ENCODE data around the gene OR8I2. TPM values are rescaled to one million over a fixed set of nuclear protein-coding genes. Genes with fewer than 3 reads are reported as not detected.
"Not testable (repeated sequence)": the region's sequence is repeated elsewhere in the genome, so short reads cannot be mapped to it uniquely, and the experiment has no call there.

Gene OR8I2
- total RNA-seq, 3 donors from 2014 or later: not detected

DNA sequence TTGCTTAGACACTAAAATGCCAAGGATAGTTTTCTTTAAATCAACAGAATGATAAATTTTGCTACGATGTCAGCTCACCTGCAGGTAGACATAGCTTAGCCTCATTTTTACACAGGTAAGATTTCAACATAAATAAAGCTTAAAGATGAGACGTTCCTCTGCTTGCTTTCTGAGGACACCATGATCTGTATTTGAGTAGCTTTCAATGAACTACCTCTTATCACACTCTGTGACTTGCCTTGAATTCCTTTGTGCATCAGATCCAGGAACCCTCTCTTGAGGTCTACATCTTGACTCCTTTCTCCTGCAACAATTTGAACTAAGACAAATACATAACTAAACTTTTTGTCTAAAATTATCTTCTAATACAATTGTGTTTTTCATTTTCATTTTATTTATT is 26.1 kb upstream of the OR8I2 start:
- Histone ChIP-seq H3K4me1 (ENCODE audit: low read depth) (no peaks in the 10 kb centered on the region), H3K9me3 (no peaks in the 10 kb centered on the region), H3K4me3 (no peak overlapping the region), H3K36me3 (ENCODE audit: low read depth) (no peaks in the 10 kb centered on the region)
- DNase-seq (no peak), ATAC-seq (no peak)
- TF ChIP-seq CTCF (IDR thresholded peaks at IDR 0.05): no peak
- intact Hi-C loops (cut with DNase I, micrococcal nuclease): no loop called here

DNA sequence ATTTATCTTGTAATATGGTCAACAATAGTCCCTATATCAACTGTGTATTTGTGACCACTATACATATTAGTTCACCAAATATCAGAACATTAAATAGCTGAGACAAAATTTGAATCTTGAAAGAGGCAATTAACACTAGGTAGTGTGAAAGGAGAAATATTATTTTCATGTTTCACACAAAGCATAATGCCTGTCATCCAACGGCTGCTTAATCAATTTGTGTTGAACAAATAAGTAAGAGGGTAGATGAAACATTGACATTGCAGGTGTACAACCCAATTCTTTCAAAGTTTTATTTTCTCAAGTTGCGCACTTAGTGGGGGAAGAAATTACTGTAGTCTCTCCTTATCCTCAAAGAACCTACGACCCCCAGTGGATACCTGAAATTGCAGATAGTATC is 3.4 kb upstream of the OR8I2 start:
- Histone ChIP-seq H3K36me3 (ENCODE audit: low read depth) (no peaks in the 10 kb centered on the region), H3K4me1 (ENCODE audit: low read depth) (no peaks in the 10 kb centered on the region), H3K9me3 (no peaks in the 10 kb centered on the region), H3K4me3 (no peak overlapping the region)
- intact Hi-C loops (cut with DNase I, micrococcal nuclease): no loop called here
- DNase-seq: no peak
- TF ChIP-seq CTCF (IDR thresholded peaks at IDR 0.05): no peak
- ATAC-seq: no peak

GRCh38 chr11:56103210-56103737 is 10.2 kb downstream of the OR8I2 start, which contains the start of gene OR8H2:
TSS of gene OR8H2 (plus strand) at chr11:56103687. CDS start at chr11:56105043, 1,356 bp downstream.
- no peaks in the 10 kb centered on the region for H3K9me3 ChIP-seq
- no peaks in the 10 kb centered on the region for H3K36me3 ChIP-seq (ENCODE audit: low read depth)
- H3K4me3 ChIP-seq: no peak within 1 kb of the TSS
- ATAC-seq (no peak), DNase-seq (no peak)
- intact Hi-C loops (cut with DNase I, micrococcal nuclease): no loop called here
- H3K4me1 ChIP-seq (ENCODE audit: low read depth): no peaks in the 10 kb centered on the region
- TF ChIP-seq CTCF (IDR thresholded peaks at IDR 0.05): no peak

GRCh38 chr11:56122073-56122472 is 29.0 kb downstream of the OR8I2 start, which contains the start of gene OR8H3:
TSS of gene OR8H3 (plus strand) at chr11:56122373. CDS start at chr11:56122373, 0 bp downstream.
- no peak for TF ChIP-seq CTCF (IDR thresholded peaks at IDR 0.05)
- DNase-seq: no peak
- Histone ChIP-seq H3K4me1 (ENCODE audit: low read depth) (no peaks in the 10 kb centered on the region), H3K9me3 (no peaks in the 10 kb centered on the region), H3K36me3 (ENCODE audit: low read depth) (no peaks in the 10 kb centered on the region), H3K4me3 (no peak within 1 kb of the TSS)
- intact Hi-C loops (cut with DNase I, micrococcal nuclease): loop anchor here in 1 of 2 donors (5.0 kb wide), 1 partner anchor 160 kb away; no protein-coding TSS in a partner anchor
- no peak for ATAC-seq

DNA sequence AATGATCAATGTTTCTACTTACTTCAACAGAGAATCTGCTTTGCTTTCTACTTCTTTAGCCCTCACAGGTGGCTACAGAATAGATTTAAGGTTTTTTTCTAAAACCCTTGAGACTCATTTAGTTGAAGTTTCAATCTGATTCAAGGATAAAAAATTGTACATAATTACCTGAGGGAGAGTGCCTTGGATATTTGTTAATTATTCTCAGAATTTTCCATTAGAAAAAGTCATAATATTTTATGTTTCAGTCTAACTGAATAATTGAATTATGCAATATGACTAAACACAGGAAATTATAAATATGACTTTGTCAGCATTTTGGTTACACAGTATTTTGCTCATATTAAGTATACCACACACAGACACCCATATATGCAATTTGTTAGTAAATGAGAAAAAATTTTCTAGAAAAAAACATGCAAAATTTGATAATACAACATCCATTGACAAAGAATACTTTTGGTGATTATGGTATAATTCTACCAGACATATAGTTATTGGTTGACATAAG is 47.1 kb downstream of the OR8I2 start, which contains the start of gene OR8J3:
Gene OR8J3, minus strand, starts transcription at position 51 of the 511 bp plus-strand sequence. CDS start 2,483 bp downstream, outside the sequence.
- H3K9me3 ChIP-seq: no peaks in the 10 kb centered on the region
- TF ChIP-seq CTCF (IDR thresholded peaks at IDR 0.05): no peak
- intact Hi-C loops (cut with DNase I, micrococcal nuclease): no loop called here
- H3K36me3 ChIP-seq (ENCODE audit: low read depth): no peaks in the 10 kb centered on the region
- no peak within 1 kb of the TSS for H3K4me3 ChIP-seq
- no peak for DNase-seq
- no peak for ATAC-seq
- H3K4me1 ChIP-seq (ENCODE audit: low read depth): no peaks in the 10 kb centered on the region

DNA sequence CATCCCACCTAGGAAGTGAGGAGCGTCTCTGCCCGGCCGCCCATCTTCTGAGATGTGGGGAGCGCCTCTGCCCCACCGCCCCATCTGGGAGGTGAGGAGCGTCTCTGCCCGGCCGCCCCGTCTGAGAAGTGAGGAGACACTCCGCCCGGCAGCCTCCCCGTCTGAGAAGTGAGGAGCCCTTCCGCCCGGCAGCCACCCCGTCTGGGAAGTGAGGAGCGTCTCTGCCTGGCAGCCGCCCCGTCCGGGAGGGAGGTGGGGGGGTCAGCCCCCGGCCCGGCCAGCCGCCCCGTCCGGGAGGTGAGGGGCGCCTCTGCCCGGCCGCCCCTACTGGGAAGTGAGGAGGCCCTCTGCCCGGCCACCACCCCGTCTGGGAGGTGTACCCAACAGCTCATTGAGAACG is 50.6 kb downstream of the OR8I2 start:
- H3K9me3 ChIP-seq; H3K36me3 ChIP-seq (ENCODE audit: low read depth); H3K4me3 ChIP-seq; H3K4me1 ChIP-seq (ENCODE audit: low read depth); ATAC-seq; DNase-seq; intact Hi-C loops (cut with DNase I, micrococcal nuclease): not testable (repeated sequence)

Other genes with a start within 250 kb of the OR8I2 start
- not detected for gene TRIM51, start 210.0 kb upstream of the OR8I2 start, total RNA-seq
- gene OR5W2, start 178.7 kb upstream of the OR8I2 start, total RNA-seq: not detected
- not detected for gene OR5I1, start 156.9 kb upstream of the OR8I2 start, total RNA-seq
- gene OR10AG1, start 123.4 kb upstream of the OR8I2 start, total RNA-seq: not detected
- not detected for gene OR5F1, start 98.7 kb upstream of the OR8I2 start, total RNA-seq
- not detected for gene OR5AS1, start 65.7 kb upstream of the OR8I2 start, total RNA-seq
- gene OR8H2, start 10.4 kb downstream of the OR8I2 start, total RNA-seq: not detected
- not detected for gene OR8H3, start 29.1 kb downstream of the OR8I2 start, total RNA-seq
- not detected for gene OR8J3, start 46.9 kb downstream of the OR8I2 start, total RNA-seq
- gene OR8K5, start 67.0 kb downstream of the OR8I2 start, total RNA-seq: not detected
- not detected for gene OR5J2, start 83.3 kb downstream of the OR8I2 start, total RNA-seq
- not detected for gene OR5T2, start 140.9 kb downstream of the OR8I2 start, total RNA-seq
- not detected for gene OR5T3, start 158.9 kb downstream of the OR8I2 start, total RNA-seq
- gene OR5T1, start 180.8 kb downstream of the OR8I2 start, total RNA-seq: not detected
- not detected for gene OR8H1, start 198.9 kb downstream of the OR8I2 start, total RNA-seq
- gene OR8K3, start 221.8 kb downstream of the OR8I2 start, total RNA-seq: not detected

Measured in mucosa of descending colon (tissue), 3 donors.